SK-N-SH treated with all-trans-retinoic acid at 6 μM for 48 hours (cell line): ENCODE results near the gene PSMB3.

Experiments
- ATAC-seq: fragments of 200-7000 bp; cut with Tn5 transposase; 3 replicates; pipeline ENCODE4 v1.9.1; 2020; ENCODE audit warnings: mild to moderate bottlenecking, moderate library complexity
- ARNTL ChIP-seq: fragments of 450-650 bp; formaldehyde crosslinking; IDR thresholded peaks from 2 replicates; pipeline ENCODE4 v1.5.0; 2020; ENCODE audit warnings: low read depth, mild to moderate bottlenecking, moderate library complexity, borderline replicate concordance
- BACH2 ChIP-seq: fragments of 250-450 bp; sonication (Bioruptor Pico); IDR thresholded peaks from 2 replicates; pipeline ENCODE4 v1.9.0; 2021; ENCODE audit warnings: mild to moderate bottlenecking, borderline replicate concordance
- CREB5 ChIP-seq: fragments of 250-450 bp; sonication (Bioruptor Pico); IDR thresholded peaks from 2 replicates; pipeline ENCODE4 v1.5.1; 2020; ENCODE audit warnings: low read depth, mild to moderate bottlenecking, moderate library complexity
- CSDC2 ChIP-seq: fragments of 250-450 bp; sonication (Bioruptor Pico); IDR thresholded peaks from 2 replicates; pipeline ENCODE4 v1.5.0; 2020; ENCODE audit warnings: mild to moderate bottlenecking, moderate library complexity
- CSRNP3 ChIP-seq: fragments of 250-450 bp; sonication (Bioruptor Pico); IDR thresholded peaks from 2 replicates; pipeline ENCODE4 v1.5.1; 2021; ENCODE audit warnings: mild to moderate bottlenecking, moderate library complexity
- ESRRG ChIP-seq: fragments of 250-450 bp; sonication (Bioruptor Pico); IDR thresholded peaks from 2 replicates; pipeline ENCODE4 v1.6.1; 2021; ENCODE audit warnings: mild to moderate bottlenecking
- GLIS3 ChIP-seq: fragments of 250-450 bp; sonication (Bioruptor Pico); IDR thresholded peaks from 2 replicates; pipeline ENCODE4 v1.5.0; 2020; ENCODE audit warnings: mild to moderate bottlenecking, moderate library complexity
- ISL1 ChIP-seq: fragments of 250-450 bp; sonication (Bioruptor Pico); IDR thresholded peaks from 2 replicates; pipeline ENCODE4 v2.1.2; 2022; ENCODE audit warnings: mild to moderate bottlenecking, moderate library complexity
- OSR1 ChIP-seq: fragments of 250-450 bp; sonication (Bioruptor Pico); IDR thresholded peaks from 2 replicates; pipeline ENCODE4 v1.8.0; 2022; ENCODE audit warnings: moderate library complexity, mild to moderate bottlenecking, inconsistent platforms
- POU6F1 ChIP-seq: fragments of 250-450 bp; sonication (Bioruptor Pico); IDR thresholded peaks from 2 replicates; pipeline ENCODE4 v1.8.0; 2021; ENCODE audit warnings: low read depth, mild to moderate bottlenecking, moderate library complexity, borderline replicate concordance
- RARB ChIP-seq: fragments of 250-450 bp; sonication (Bioruptor Pico); IDR thresholded peaks from 2 replicates; pipeline ENCODE4 v1.8.0; 2021; ENCODE audit warnings: mild to moderate bottlenecking, moderate library complexity
- SNAI2 ChIP-seq: fragments of 250-450 bp; sonication (Bioruptor Pico); IDR thresholded peaks from 2 replicates; pipeline ENCODE4 v1.5.0; 2020; ENCODE audit warnings: mild to moderate bottlenecking, moderate library complexity
- TOX ChIP-seq: fragments of 250-450 bp; sonication (Bioruptor Pico); IDR thresholded peaks from 2 replicates; pipeline ENCODE4 v1.8.0; 2021; ENCODE audit warnings: mild to moderate bottlenecking, moderate library complexity, borderline replicate concordance
- TSHZ2 ChIP-seq: fragments of 250-450 bp; sonication (Bioruptor Pico); IDR thresholded peaks from 2 replicates; pipeline ENCODE4 v1.5.0; 2020; ENCODE audit warnings: mild to moderate bottlenecking, moderate library complexity
- ZC3H10 ChIP-seq: fragments of 250-450 bp; sonication (Bioruptor Pico); IDR thresholded peaks from 2 replicates; pipeline ENCODE4 v1.5.1; 2021; ENCODE audit warnings: mild to moderate bottlenecking, moderate library complexity
- ZFP3 ChIP-seq: fragments of 250-450 bp; sonication (Bioruptor Pico); IDR thresholded peaks from 2 replicates; pipeline ENCODE4 v1.5.0; 2020; ENCODE audit warnings: mild to moderate bottlenecking, moderate library complexity
- ZNF565 ChIP-seq: fragments of 450-650 bp; formaldehyde crosslinking; conservative IDR thresholded peaks from 2 replicates; pipeline ENCODE4 v1.5.0; 2020; ENCODE audit warnings: low read depth, mild to moderate bottlenecking, moderate library complexity
- ZNF70 ChIP-seq: fragments of 450-650 bp; formaldehyde crosslinking; IDR thresholded peaks from 2 replicates; pipeline ENCODE4 v1.5.0; 2020; ENCODE audit warnings: mild to moderate bottlenecking, moderate library complexity
- ZNF8 ChIP-seq: fragments of 450-650 bp; formaldehyde crosslinking; IDR thresholded peaks from 2 replicates; pipeline ENCODE4 v1.5.0; 2020; ENCODE audit warnings: mild to moderate bottlenecking, moderate library complexity

The PSMB3 gene

DNA sequence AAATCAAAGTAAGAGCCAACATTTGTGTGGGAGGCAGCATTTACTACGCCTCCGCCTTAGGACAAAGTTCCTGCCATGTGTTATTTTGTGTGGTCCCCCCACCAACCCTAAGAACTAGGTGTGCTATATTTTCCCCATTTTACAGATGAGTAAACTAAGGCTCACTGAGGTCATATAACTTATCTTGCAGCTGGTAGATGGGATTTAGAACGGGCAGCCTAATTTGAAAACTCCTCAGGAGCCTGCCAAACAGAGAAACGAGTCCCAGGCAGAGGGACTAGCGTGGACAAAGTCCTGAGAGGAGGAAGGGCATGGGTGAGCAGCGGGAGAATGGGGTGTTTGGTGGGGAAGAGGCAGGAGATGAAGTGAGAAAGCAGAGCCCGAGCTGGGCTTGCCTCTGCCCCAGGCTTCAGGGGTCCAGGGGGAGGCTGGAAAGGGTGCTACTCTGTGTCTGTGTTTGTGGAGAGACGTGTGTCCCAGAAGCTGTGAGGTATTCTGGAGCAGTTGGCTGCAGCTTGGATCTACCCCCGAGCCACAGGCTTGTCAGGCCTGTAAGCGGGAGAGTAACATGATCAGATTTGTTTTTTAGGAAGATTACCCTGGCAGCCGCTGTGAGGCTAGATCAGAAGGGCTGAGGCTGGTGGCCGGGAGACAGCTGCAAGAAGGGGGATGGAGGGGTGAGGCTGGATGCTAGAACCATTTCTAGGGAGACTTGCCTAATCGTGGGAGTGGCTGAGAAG lies 42.5 kb upstream of the PSMB3 start:
- ATAC-seq, result no peak
- no peak for TF ChIP-seq POU6F1 (CRISPR knock-in tag)
- no peak for TF ChIP-seq RARB (CRISPR knock-in tag)
- TF ChIP-seq ZNF70 (CRISPR knock-in tag), result no peak
- no peak for TF ChIP-seq ZNF8 (CRISPR knock-in tag)
- no peak for TF ChIP-seq CREB5 (CRISPR knock-in tag)
- no peak for TF ChIP-seq ZNF565 (CRISPR knock-in tag)
- TF ChIP-seq CSDC2 (CRISPR knock-in tag), result no peak
- no peak for TF ChIP-seq ARNTL (CRISPR knock-in tag)
- TF ChIP-seq, all 23 proteins: peak for 0

DNA sequence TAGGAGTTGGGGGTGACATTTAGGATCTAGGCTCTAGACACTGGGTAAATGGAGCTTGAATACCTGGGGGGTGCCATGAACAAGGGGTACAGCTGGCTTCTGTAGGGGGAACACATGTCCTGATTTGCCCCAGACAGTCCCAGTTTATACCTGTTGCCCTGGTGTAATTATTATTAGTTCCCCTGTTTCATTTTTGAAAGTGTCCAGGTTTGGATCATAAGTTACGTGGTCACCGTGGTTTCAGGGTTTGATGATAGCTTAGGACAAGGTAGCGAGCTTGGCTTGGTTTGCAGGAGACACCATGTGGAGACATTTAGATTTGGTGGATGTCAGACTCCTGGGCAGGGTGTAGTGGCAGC lies 42.0 kb upstream of the PSMB3 start:
- TF ChIP-seq SNAI2, result no peak
- no peak for TF ChIP-seq ZNF70 (CRISPR knock-in tag)
- TF ChIP-seq OSR1 (CRISPR knock-in tag), result no peak
- TF ChIP-seq BACH2 (CRISPR knock-in tag), result no peak
- TF ChIP-seq ZFP3, result no peak
- TF ChIP-seq CREB5 (CRISPR knock-in tag), result no peak
- no peak for TF ChIP-seq ZNF565 (CRISPR knock-in tag)
- TF ChIP-seq POU6F1 (CRISPR knock-in tag), result no peak
- TF ChIP-seq TOX (CRISPR knock-in tag), result no peak
- TF ChIP-seq ZC3H10, result no peak
- no peak for TF ChIP-seq CSRNP3 (CRISPR knock-in tag)
- no peak for TF ChIP-seq ISL1
- no peak for TF ChIP-seq ARNTL (CRISPR knock-in tag)
- no peak for TF ChIP-seq TSHZ2
- no peak for TF ChIP-seq RARB (CRISPR knock-in tag)
- TF ChIP-seq GLIS3 (CRISPR knock-in tag), result no peak
- TF ChIP-seq CSDC2 (CRISPR knock-in tag), result no peak

GRCh38 chr17:38710985-38711384 lies 41.6 kb upstream of the PSMB3 start:
- TF ChIP-seq CREB5 (CRISPR knock-in tag) (no peak), ARNTL (CRISPR knock-in tag) (no peak), CSRNP3 (CRISPR knock-in tag) (no peak), GLIS3 (CRISPR knock-in tag) (no peak), ISL1 (no peak), OSR1 (CRISPR knock-in tag) (no peak), ZNF8 (CRISPR knock-in tag) (no peak), POU6F1 (CRISPR knock-in tag) (no peak), TOX (CRISPR knock-in tag) (no peak), ESRRG (CRISPR knock-in tag) (no peak), ZFP3 (no peak), SNAI2 (no peak), ZNF565 (CRISPR knock-in tag) (no peak), ZC3H10 (no peak)
- no peak for ATAC-seq

More for the DNA sequence above, 42.0 kb upstream of the PSMB3 start:
- ATAC-seq, result no peak
